HCT116 (cell line): ENCODE data around the gene GFM1. TPM values are rescaled to one million over a fixed set of nuclear protein-coding genes. Genes with fewer than 3 reads are reported as not detected.

ENCODE experiments used
- ATAC-seq: fragments of 200-7000 bp; cut with Tn5 transposase; 2 replicates; pipeline ENCODE4 v1.9.1; 2020; ENCODE audit warnings: mild to moderate bottlenecking, moderate library complexity
- BruUV-seq: library from RNA; stranded (reverse); fragments of 400-500 nt; replicated peaks from 2 replicates; lab custom pipeline; 2021; lab: Mats Ljungman, UMichigan
- CTCF ChIA-PET: fragments of 300-600 bp; sonication (Branson Sonifier 250); formaldehyde crosslinking; loops from one replicate; lab custom pipeline; 2021; ENCODE audit warnings: antibody characterized with exemption; lab: Charles Lee
- POLR2A ChIA-PET: fragments of 300-600, 350-600 bp; sonication (Branson Sonifier 250); formaldehyde crosslinking; loops from one replicate; lab custom pipeline; 2021; ENCODE audit warnings: antibody characterized with exemption; lab: Charles Lee
- RAD21 ChIA-PET, 2 experiments: fragments of 300-600 bp; sonication (Branson Sonifier 250); formaldehyde crosslinking; loops; one replicate each; lab custom pipeline; 2023; ENCODE audit warnings: low total read pairs in 2 of 2; ENCODE audit not compliant: uncharacterized antibody in 2 of 2, unreplicated experiment in 2 of 2, low non-redundant PET in 1 of 2; lab: Charles Lee
- DNase-seq: peaks from one replicate; pipeline ENCODE4 v3.0.0-alpha.2; 2010; ENCODE audit warnings: low read depth, low spot score
- H2AFZ ChIP-seq: fragments of 200-600 bp; shearing (Covaris generic), sonication (generic); 2 replicates; pipeline ENCODE4 v1.6.1; 2017; ENCODE audit warnings: low read depth, mixed run types, mixed read lengths, antibody characterized with exemption, low read length; ENCODE audit not compliant: poor library complexity, severe bottlenecking
- H3K27ac ChIP-seq: 2 replicates; pipeline ENCODE4 v1.5.1; 2012; ENCODE audit warnings: low read depth, low read length
- H3K27me3 ChIP-seq: fragments of 200-600 bp; sonication (generic); 2 replicates; pipeline ENCODE4 v1.6.1; 2016; ENCODE audit warnings: mixed run types, low read length, mixed read lengths; ENCODE audit not compliant: insufficient read depth
- H3K36me3 ChIP-seq, 2 experiments: fragments of 200-500 bp in 1 of 2; fragments of 200-600 bp in 1 of 2; sonication (Bioruptor generic) in 1 of 2; sonication (generic) in 1 of 2; 2 replicates each; pipeline versions ENCODE4 v1.5.1 to v1.6.1; 2014 to 2016; ENCODE audit warnings: low read length in 2 of 2, inconsistent platforms in 1 of 2, mixed read lengths in 1 of 2, mixed run types in 1 of 2; ENCODE audit not compliant: insufficient read depth in 2 of 2, control insufficient read depth in 1 of 2
- H3K4me1 ChIP-seq, 2 experiments: fragments of 200-600 bp in 1 of 2; sonication (generic) in 1 of 2; 2 replicates each; pipeline versions ENCODE4 v1.5.1 to v1.6.1; 2012 to 2017; ENCODE audit warnings: low read length in 2 of 2, inconsistent platforms in 1 of 2, mild to moderate bottlenecking in 1 of 2, mixed read lengths in 1 of 2, mixed run types in 1 of 2, moderate library complexity in 1 of 2; ENCODE audit not compliant: insufficient read depth in 2 of 2, control insufficient read depth in 1 of 2
- H3K4me2 ChIP-seq: fragments of 200-600 bp; sonication (generic); 2 replicates; pipeline ENCODE4 v1.6.1; 2017; ENCODE audit warnings: mixed run types, low read length, mixed read lengths
- H3K4me3 ChIP-seq, 2 experiments: fragments of 200-600 bp in 1 of 2; sonication (generic) in 1 of 2; replicated peaks in 1 of 2; 2 replicates each; pipeline ENCODE4 v1.5.1; 2011 to 2016; ENCODE audit warnings: low read length in 2 of 2, control low read depth in 1 of 2, low read depth in 1 of 2, mild to moderate bottlenecking in 1 of 2, mixed read lengths in 1 of 2, mixed run types in 1 of 2
- H3K79me2 ChIP-seq: fragments of 200-600 bp; sonication (generic); 2 replicates; pipeline ENCODE4 v1.6.1; 2017; ENCODE audit warnings: mild to moderate bottlenecking, mixed run types, low read length, moderate library complexity, mixed read lengths; ENCODE audit not compliant: insufficient read depth
- H3K9ac ChIP-seq: fragments of 200-600 bp; sonication (generic); 2 replicates; pipeline ENCODE4 v1.6.1; 2016; ENCODE audit warnings: low read length, mixed read lengths
- H3K9me2 ChIP-seq: fragments of 200-600 bp; sonication (generic), shearing (Covaris generic); 2 replicates; pipeline ENCODE4 v1.6.1; 2017; ENCODE audit warnings: mixed run types, mild to moderate bottlenecking, moderate library complexity; ENCODE audit not compliant: insufficient read depth
- H3K9me3 ChIP-seq, 2 experiments: fragments of 200-500 bp in 1 of 2; fragments of 200-600 bp in 1 of 2; sonication (Bioruptor generic) in 1 of 2; sonication (generic) in 1 of 2; 2 replicates each; pipeline ENCODE4 v1.6.1; 2014 to 2017; ENCODE audit warnings: low read length in 2 of 2, mixed read lengths in 2 of 2, inconsistent platforms in 1 of 2, low read depth in 1 of 2, mild to moderate bottlenecking in 1 of 2, mixed run types in 1 of 2, moderate library complexity in 1 of 2; ENCODE audit not compliant: control insufficient read depth in 1 of 2, insufficient read depth in 1 of 2
- H4K20me1 ChIP-seq: fragments of 200-600 bp; sonication (generic), shearing (Covaris generic); 2 replicates; pipeline ENCODE4 v1.6.1; 2017; ENCODE audit warnings: mixed run types, mild to moderate bottlenecking, moderate library complexity; ENCODE audit not compliant: insufficient read depth
- ATF3 ChIP-seq: IDR thresholded peaks from 2 replicates; pipeline ENCODE4 v1.6.1; 2012
- CTCF ChIP-seq, 3 experiments: fragments of 200-600 bp in 1 of 3; sonication (generic) in 1 of 3; IDR thresholded peaks in 2 of 3; conservative IDR thresholded peaks in 1 of 3; 2 replicates each; pipeline ENCODE4 v1.5.1; 2012 to 2017; ENCODE audit warnings: low read depth in 2 of 3, low read length in 2 of 3, antibody characterized with exemption in 1 of 3, borderline replicate concordance in 1 of 3, control low read depth in 1 of 3, mild to moderate bottlenecking in 1 of 3, mixed read lengths in 1 of 3, mixed run types in 1 of 3, moderate library complexity in 1 of 3; ENCODE audit not compliant: insufficient read depth in 1 of 3
- FOSL1 ChIP-seq: IDR thresholded peaks from 2 replicates; pipeline ENCODE4 v1.6.1; 2012; ENCODE audit warnings: low read depth
- JUND ChIP-seq: IDR thresholded peaks from 2 replicates; pipeline ENCODE4 v1.6.1; 2012
- POLR2A ChIP-seq: IDR thresholded peaks from 2 replicates; pipeline ENCODE4 v1.7.0; 2011; ENCODE audit warnings: borderline replicate concordance; ENCODE audit not compliant: insufficient read depth, insufficient read length; ENCODE audit errors: extremely low read depth
- RAD21 ChIP-seq: IDR thresholded peaks from 2 replicates; pipeline ENCODE4 v1.6.1; 2012; ENCODE audit warnings: low read depth, mild to moderate bottlenecking
- TCF7L2 ChIP-seq: IDR thresholded peaks from 2 replicates; pipeline ENCODE4 v1.7.0; 2011; ENCODE audit warnings: borderline replicate concordance, inconsistent platforms; ENCODE audit not compliant: insufficient read depth, insufficient read length; ENCODE audit errors: extremely low read depth
- YY1 ChIP-seq: IDR thresholded peaks from 2 replicates; pipeline ENCODE4 v1.6.1; 2011; ENCODE audit warnings: low read length, low read depth, moderate library complexity, mild to moderate bottlenecking; ENCODE audit not compliant: insufficient replicate concordance; ENCODE audit errors: extremely low read depth
- ZNF274 ChIP-seq: fragments of 200-500 bp; sonication (Bioruptor generic); IDR thresholded peaks from 2 replicates; pipeline ENCODE4 v1.6.1; 2014; ENCODE audit warnings: mild to moderate bottlenecking, low read depth, low read length, inconsistent platforms
- intact Hi-C: fragments of 100-400 bp; cut with micrococcal nuclease; formaldehyde crosslinking; loops from 2 replicates; pipeline ENCODE4 v1.10.0; 2022
- total RNA-seq: library from RNA; stranded (reverse); gene quantifications from one replicate; pipeline ENCODE4 v1.2.1, GENCODE V29; 2021; ENCODE audit not compliant: unreplicated experiment

The GFM1 gene
- total RNA-seq, 1 experiment from 2014 or later, result 38.7 TPM

- no peak for TF ChIP-seq POLR2A
- no peak for TF ChIP-seq ATF3
- TF ChIP-seq FOSL1, result no peak
- TF ChIP-seq YY1, result no peak
- no peak for TF ChIP-seq ZNF274
- no peak for TF ChIP-seq TCF7L2
Measured at GRCh38 chr3:158731938-158732855, 87.9 kb downstream of the GFM1 start, which contains the start of gene RARRES1 (continued).

GRCh38 chr3:158732856-158733200 lies 88.5 kb downstream of the GFM1 start:
- intact Hi-C loops, result no loop called here
- Histone ChIP-seq H2AFZ (no peak overlapping the region), H3K27ac (no peak overlapping the region), H3K4me3 (no peak overlapping the region), H3K4me2 (no peak overlapping the region), H3K4me1 (no peaks in the 10 kb centered on the region), H3K36me3 (no peaks in the 10 kb centered on the region), H4K20me1 (no peaks in the 10 kb centered on the region; the same call in 1 of the 2 replicates), H3K9ac (no peak overlapping the region), H3K27me3 (no peaks in the 10 kb centered on the region), H3K9me2 (no peaks in the 10 kb centered on the region), H3K79me2 (no peaks in the 10 kb centered on the region), H3K9me3 (peaks cover 3 to 7% of the 10 kb centered on the region in 2 experiments; a peak in 1 of 4 replicates)
- DNase-seq, result no peak
- POLR2A ChIA-PET, result no interaction called here
- no TSS peak for BruUV-seq
- CTCF ChIA-PET, result no interaction called here
- no peak for ATAC-seq
- TF ChIP-seq CTCF (IDR thresholded peaks at IDR 0.05 in 2 of 3, conservative IDR thresholded peaks at IDR 0.05 in 1 of 3; ENCODE audit: borderline replicate concordance in 1 of 3, insufficient read depth in 1 of 3, low read depth in 2 of 3, low read length in 2 of 3), result no peak
- no peak for TF ChIP-seq JUND
- no peak for TF ChIP-seq RAD21
- RAD21 ChIA-PET, result no interaction called here
